Cerebellar nuclear complex (tissue), 1 donor: Measurements from ENCODE around the gene MBD2.
"Not testable (repeated sequence)": the region's sequence is repeated elsewhere in the genome, so short reads cannot be mapped to it uniquely, and the experiment has no call there.

Experiments used
- DNase-seq, 2 experiments: peaks; one replicate each; lab custom pipeline; 2025; lab: John Stamatoyannopoulos, UW

Gene MBD2, protein sequence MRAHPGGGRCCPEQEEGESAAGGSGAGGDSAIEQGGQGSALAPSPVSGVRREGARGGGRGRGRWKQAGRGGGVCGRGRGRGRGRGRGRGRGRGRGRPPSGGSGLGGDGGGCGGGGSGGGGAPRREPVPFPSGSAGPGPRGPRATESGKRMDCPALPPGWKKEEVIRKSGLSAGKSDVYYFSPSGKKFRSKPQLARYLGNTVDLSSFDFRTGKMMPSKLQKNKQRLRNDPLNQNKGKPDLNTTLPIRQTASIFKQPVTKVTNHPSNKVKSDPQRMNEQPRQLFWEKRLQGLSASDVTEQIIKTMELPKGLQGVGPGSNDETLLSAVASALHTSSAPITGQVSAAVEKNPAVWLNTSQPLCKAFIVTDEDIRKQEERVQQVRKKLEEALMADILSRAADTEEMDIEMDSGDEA

DNA sequence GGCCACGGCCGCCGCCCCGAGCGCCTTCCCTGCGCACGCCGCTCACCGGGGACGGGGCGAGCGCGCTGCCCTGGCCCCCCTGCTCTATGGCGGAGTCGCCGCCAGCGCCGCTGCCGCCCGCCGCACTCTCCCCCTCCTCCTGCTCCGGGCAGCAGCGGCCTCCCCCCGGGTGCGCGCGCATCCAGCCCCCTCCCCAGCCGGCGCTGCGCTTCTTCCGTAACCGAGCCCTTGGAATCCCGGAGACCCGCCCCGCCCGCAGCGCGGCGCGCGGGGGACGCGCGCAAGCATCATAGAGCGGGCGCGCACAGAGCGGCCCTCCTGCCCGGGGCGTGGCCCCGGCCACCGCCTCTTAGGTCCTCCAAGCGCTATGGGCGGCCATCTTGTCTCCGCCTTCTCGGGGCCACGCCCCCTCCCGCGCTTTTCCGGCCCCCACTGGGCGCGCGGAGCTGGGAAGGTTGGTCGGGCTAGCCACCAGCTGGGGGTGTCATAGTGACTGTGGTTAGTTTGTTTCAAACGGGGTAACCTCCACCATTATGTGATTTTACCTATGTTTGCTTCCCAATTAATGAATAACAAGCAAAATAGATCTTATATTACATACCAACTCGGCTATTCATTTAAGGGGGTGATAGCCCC lies at the start of gene MBD2:
MBD2 (minus strand) TSS at position 291 of the 636 bp plus-strand sequence; CDS start at position 181, 110 bp downstream.
- peak; percentile 52 to 60 for DNase-seq

DNA sequence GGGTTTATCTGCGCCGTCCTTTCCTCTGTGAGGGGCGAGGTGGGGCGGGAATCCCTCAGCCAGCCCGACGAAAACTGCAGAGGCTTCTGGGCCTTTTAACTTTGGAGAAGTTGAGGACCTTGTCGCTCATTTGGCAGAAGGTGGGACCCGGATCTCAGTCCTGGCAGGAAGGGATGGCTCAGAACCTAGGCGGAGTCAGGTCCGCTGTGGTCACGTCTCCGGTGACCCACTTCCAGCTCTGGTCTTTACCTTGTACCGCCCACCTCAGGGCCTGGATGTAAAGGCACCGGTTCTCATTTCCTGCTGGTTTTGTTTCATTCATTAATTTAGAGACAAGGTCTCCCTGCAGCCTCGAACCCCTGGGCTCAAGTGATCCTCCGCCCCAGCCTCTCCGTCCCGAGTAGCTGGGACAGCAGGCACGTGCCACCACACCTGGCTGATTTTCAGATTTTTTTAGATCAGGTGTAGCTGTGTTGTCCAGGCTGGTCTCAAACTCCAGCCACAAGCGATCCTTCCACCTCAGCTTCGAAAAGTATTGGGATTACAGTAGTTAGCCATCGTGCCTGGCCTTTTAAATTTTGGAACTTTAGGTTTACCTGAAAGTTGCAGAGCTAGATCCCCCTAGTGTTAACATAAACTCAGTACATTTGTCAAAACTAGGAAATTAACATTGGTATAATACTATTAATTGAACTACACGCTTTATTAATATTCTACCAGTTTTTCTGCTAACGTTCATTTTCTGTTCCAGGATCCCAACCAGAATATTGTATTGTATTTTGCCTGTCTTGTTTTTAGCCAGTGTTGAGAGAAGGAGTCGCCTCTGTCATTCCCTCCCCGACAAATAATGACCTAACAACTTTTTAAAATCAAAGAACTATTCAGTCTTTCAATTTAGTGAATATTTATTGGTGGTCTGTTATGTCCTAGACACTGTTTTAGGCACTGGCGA lies 45.7 kb upstream of the MBD2 start:
- DNase-seq, result peak in 1 of 2 experiments; percentile 7

DNA sequence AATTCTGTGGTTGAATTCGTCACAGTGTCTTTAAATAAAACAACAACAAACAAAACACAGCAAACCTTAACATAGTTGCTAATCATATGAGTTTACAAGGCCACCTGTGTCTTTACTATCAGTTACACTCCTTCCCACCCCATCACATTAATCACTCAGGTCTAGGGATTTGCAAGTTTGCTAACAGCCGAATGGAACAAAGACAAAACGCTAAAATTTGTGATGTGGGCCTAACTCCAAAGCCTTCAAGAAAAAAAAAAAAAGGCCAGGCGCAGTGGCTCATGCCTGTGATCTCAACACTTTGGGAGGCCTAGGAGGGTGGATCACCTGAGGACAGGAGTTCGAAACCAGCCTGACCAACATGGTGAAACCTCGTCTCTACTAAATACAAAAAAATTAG lies 44.3 kb upstream of the MBD2 start:
- no peak for DNase-seq

DNA sequence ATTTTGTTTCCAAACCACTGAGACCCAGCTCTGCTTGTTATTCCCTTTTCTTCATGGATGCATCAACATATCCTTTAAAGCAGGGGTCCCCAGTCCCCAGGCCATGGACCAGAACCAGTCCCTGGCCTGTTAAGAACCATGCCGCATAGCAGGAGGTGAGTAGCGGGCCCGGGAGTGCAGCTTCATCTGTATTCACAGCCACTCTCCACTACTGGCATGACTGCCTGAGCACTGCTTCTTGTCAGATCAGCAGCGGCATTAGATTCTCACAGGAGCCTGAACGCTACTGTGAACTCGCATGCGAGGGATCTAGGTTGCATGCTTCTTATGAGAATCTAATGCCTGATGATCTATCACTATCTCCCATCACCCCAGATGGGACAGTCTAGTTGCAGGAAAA lies 43.2 kb upstream of the MBD2 start:
- DNase-seq, result no peak

DNA sequence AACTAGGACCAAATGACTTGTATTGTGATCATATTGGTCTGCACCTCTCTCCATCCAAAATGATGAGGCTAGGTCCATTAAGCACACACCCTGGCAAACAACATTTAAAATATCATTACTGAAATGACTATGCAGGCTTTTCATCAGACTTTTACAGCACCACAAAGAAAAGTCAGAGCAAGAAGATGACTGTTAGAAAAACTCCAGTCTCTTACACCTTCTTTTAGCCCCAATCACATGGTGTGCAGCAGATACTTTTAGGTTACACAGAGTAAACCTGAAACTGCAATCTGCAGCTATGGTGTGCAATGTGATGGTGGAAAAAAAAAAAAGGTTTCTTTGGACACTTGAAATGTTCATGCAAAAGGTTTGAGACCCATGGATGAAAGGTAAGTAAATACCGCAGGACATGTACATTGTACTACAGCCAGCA lies 39.5 kb upstream of the MBD2 start:
- DNase-seq, result no peak

DNA sequence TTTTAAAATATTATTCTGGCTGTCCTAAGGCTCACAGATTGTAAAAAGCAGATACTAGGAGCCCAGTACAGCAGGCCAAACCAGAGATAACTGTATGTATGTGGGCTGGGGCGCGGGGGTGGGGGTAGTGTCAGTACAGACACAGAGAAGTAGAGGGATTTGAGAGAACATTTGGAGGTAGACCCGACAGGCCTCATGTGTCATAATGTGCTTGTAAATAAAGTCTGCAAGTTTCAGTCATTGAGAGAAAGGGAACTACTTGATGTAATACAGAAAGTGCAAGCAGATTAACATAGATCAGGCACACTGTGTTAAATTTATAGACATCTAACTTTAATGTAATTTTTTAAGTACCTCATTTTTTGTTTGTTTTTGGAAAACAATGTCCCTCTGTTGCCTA lies 37.4 kb upstream of the MBD2 start:
- no peak for DNase-seq

DNA sequence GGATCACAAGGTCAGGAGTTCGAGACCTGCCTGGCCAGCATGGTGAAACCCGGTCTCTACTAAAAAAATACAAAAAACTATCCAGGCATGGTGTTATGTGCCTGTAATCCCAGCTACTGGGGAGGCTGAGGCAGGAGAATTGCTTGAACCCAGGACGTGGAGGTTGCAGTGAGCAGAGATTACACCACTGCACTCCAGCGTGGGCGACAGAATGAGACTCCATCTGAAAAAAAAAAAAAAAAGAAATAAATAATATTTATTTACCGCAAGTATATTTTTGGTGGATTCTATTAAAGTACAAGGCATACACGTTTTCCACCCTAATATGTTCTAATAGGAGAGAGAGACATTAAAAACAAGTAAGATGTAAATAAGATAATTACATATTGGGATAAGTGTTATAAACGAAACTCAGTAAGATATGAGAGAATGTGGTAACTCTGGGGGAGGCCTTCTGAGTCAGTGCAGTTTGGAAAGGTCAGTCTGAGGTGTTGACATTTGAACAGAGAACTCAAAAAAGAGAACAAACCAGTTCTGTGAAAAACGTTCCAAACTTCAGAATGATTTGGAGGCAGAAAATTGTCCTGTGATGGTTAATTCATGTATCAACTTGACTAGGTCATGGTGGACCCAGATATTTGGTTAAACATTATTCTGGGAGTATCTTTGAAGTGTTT lies 36.1 kb upstream of the MBD2 start:
- DNase-seq, result no peak

DNA sequence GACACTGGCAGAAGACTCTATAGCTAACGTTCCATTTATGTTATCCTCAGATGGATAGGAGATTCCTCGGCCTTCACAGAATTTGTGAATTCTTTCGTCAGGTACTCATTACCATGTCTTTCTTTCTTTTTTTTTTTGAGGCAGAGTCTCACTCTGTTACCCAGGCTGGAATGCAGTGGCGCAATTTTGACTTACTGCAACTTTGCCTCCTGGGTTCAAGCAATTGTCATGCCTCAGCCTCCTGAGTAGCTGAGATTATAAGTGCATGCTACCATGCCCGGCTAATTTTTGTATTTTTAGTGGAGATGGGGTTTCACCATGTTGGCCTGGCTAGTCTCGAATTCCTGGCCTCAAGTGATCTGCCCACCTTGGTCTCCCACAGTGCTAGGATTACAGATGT lies 33.3 kb upstream of the MBD2 start:
- DNase-seq, result not testable (repeated sequence)

DNA sequence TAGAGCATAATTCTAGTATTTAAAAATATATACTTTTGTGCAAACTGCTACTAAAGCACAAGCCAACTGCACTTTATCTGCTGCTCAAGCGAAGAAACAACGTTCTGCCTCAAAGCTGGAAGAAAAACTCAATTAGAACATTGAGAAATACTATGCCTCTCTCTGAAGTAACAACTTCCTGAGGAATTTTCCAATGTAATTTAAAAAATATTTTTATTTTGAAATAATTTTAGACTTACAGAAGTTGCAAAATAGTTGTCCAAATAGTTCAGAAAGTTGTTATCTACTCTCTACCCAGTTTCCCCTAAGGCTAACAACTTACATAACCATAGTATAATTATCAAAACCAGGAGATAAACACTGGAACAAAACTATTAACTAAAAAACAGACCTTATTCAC lies 32.5 kb upstream of the MBD2 start:
- DNase-seq, result no peak

DNA sequence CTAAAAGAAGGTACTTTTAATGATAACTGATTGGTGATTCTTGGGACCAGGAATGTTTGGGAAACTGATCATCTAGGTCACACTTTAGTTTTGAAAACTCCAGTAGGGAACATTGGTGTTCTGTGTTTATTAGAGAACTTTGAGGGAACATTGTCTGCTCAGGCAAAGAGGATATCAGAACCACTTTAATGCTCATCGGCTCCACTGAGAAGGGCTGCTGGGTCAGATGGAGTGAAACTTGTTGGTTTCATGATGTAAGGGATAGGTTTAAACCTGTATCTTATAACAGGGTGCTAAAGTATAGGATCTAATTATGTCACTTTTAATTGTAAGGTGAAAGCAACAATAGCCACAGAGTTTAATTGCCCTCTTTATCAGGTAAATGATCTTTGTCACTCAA lies 30.7 kb upstream of the MBD2 start:
- DNase-seq, result no peak

DNA sequence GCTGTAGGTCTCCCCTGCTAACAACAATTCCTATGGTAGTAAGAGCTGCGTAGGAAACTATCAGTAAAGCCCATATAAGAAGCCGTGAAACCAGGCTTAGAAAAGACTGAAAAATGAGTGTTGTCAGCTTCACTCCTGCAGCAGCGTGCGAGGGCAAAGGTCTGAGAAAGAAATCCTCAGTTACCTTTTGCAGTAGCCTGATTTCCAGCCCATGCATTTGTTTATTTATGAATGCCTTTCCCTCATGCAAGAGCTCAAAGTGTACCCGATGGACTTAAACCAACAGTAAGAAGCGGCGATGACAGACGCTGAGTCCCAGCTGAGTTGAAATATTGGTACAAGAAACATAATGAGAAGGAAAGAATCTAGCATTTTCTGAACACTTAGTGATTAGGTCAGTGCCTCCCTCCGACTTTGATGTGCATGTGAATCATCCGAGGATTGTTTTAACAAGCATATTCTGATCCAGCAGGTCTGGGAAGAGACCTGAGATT lies 29.8 kb upstream of the MBD2 start:
- DNase-seq, result no peak

DNA sequence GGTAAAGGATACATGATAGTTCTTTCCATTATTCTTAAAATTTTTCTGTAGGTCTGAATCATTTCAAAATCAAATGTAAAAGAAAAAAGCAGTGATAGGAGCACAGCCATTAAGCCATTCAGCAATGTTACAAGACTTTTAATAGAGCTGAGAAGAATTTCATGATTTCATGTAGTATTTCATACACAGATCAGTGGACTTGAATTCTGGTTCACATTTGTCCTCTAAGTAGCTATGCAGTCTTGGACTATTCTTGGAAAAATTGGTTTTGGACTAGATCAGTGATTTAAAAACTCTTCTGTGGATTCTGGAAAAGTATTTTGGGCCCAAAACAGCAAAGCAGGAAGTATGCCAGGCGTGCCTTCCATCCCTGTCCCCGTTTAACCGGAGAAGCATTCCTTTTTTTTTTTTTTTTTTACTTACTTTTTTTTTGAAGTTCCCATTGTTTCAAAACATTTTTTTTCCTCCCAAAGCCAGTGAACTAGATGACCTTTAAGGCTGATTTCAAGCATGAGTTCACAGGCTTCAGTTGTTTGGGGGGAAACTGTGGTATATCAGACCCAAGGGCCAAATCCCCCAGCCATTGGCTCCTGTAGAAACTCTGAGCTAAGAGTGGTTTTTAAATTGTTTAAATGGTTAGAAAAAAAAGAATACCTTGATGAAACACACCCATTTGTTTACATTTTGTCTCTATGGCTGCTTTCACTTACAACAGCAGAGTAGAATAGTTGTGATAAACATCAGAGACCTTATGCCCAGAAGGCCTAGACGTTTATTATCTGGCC lies 27.3 kb upstream of the MBD2 start:
- DNase-seq, result no peak

DNA sequence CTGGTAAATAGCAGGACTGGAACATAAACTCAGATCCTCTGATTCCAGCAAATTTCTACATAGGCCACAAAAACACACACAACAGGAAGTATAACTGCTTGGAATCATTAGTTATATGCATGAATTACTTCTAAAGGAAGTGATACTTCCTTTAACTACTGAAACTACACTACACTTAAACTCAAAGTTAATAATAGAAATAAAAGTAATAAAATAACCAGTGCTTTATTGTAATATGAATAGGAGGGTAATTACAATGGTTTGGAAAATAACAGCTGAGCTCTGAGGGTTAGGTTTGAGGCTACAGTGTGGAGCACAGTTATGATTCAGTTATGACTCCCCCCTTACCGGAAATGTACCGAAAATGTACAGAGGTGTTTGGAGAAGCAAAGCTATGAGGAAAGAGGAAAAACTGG lies 26.4 kb upstream of the MBD2 start:
- DNase-seq, result no peak

DNA sequence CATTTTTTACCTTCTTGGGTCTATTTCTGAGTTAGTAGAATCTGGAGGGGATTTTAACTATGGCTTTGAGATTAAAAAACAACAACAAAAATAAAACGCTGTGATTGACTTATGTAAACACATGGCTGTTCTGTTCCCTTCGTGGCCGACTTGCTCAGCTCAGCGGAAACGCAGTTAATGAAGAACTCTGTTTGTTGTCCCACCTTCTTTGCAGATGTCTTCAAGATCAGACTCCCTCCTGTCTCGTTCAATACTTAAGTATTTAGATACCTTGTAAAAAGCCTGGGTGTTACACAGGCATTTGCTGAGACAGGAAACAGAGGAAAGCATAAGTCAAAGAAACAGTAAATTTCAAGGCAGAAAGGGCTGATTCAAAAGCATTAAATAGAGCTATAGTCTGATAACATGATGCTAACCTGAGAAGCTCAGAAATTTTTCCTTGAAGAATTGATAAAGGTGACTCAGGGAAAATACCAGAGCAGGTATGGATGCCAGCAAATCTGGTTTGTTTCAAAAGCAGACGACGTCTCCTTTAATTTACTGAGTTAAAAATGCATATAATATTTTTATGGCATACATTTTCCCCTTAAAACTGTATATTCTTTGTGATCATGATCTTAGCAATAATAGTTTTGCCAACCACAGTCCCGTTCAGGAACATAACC lies 23.2 kb upstream of the MBD2 start:
- DNase-seq, result no peak

DNA sequence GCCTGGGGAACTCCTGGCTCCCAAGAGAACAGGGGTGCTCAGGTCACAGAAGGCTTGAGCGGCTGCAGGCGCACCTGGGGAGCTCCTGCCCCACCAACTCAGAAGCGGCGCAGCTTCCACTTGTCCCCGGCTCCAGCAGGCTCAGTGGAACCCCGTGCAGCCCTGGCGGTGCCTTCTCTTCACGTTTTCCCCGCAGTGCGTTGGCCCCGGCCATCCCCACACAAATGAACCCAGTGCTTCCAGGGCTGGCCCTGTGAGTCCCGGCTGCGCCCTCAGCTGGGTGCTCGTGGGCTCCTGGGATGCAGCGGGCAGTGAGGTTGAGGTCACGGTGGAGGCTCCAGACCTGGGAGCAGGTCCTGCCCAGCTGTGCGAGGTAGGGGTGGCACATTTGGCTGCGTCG lies 17.9 kb upstream of the MBD2 start:
- DNase-seq, result no peak

DNA sequence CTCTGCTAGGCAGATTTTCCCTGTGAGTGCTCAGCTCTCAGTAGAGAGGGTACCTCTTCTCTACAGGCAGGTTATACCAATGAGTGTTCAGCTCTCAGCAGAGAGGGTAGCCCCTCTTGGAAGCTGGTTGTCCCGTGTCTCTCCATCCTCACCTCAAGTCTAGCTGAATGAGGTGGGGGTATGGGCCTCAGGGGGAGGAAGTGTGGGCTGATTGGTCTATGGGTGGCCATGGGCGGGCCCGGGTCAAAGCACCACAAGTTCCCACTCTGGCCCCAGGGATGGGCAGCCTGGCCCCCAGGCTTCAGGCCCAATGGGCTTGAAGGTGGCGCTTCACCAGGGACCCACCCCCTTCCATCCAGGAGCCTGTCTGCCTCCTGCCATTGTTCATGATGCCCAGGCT lies 17.0 kb upstream of the MBD2 start:
- no peak for DNase-seq

DNA sequence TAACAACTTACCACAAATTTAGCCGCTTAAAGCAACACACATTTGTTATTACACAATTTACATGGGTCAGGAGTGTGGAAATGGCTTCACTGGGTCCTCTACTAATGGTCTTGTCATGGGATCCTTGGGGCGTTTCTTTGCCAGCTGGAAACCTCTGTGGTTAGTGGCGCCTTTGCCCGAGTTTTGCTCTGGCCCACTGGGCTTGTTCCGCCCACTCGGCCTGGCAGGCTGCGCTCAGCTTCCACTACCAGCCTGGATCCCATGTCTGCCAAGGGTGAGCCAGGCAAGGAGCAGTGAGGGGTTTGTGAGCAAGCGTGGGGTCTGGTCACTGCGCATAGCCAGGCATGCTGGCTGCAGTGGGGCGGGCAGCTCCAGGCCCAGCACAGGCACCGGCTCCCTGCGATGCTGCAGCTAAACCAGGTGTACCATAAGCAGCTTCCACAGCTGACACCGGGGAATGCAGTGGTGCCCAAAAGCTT lies 16.2 kb upstream of the MBD2 start:
- DNase-seq, result no peak

DNA sequence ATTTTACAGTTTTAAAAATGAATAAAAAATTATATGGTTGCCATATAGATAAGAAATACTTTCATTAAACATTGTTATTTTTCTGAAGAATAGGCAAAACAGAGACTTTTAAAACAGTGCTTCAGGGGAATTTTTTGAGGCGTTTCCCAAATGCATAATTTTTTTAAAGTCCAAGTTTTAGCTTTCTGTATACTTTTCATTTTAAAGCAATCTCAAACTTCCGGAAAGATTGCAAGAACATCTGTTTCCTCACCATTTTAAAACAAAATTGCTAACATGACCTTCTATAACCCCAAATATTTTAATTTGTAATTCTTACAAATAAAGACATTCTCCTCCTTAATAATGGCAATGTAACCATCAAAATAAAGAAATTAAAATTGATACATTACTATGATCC lies 15.1 kb upstream of the MBD2 start:
- DNase-seq, result no peak

DNA sequence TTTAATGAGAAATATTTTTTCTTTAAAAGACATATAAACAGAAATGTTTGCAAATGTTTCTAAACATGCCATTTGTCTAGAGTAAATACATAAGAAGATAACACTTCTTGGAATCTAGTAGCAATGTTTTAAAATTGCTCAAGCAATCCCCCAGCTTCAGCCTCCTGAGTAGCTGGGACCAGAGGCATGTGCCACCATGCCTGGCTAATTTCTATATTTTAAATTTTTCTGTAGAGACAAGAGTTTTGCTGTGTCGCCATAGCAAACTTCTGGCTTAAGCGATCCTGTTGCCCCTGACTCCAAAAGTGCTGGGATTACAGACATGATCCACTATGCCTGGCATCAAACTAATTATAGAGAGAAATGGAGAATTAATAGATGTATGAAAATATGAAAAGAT lies 14.6 kb upstream of the MBD2 start:
- no peak for DNase-seq
